Neural cell (in vitro differentiated cells): ENCODE results near the gene SETD2. TPM values are rescaled to one million over a fixed set of nuclear protein-coding genes. Genes with fewer than 3 reads are reported as not detected.

Source experiments
- H2AFZ ChIP-seq: fragments of 200-600, 300-800 bp; sonication (generic), shearing (Covaris generic); 2 replicates; pipeline ENCODE4 v1.6.0; 2014; ENCODE audit warnings: low read depth, mild to moderate bottlenecking, antibody characterized with exemption, low read length, moderate library complexity
- H3F3A ChIP-seq: fragments of 200-600 bp; shearing (Covaris generic); 2 replicates; pipeline ENCODE4 v1.6.1; 2016; ENCODE audit warnings: mild to moderate bottlenecking, moderate library complexity, mixed read lengths, antibody characterized with exemption, low read length; ENCODE audit not compliant: insufficient read depth, poor library complexity, severe bottlenecking
- H3K27ac ChIP-seq: fragments of 200-600, 300-800 bp; sonication (generic), shearing (Covaris generic); 2 replicates; pipeline ENCODE4 v1.5.1; 2014; ENCODE audit warnings: mild to moderate bottlenecking, low read length, moderate library complexity
- H3K27me3 ChIP-seq: fragments of 300-800, 200-600 bp; sonication (generic), shearing (Covaris generic); 2 replicates; pipeline ENCODE4 v1.6.0; 2014; ENCODE audit warnings: mild to moderate bottlenecking, low read depth, low read length, moderate library complexity; ENCODE audit not compliant: insufficient read depth
- H3K36me3 ChIP-seq: fragments of 300-800, 200-600 bp; sonication (generic), shearing (Covaris generic); 2 replicates; pipeline ENCODE4 v1.5.1; 2014; ENCODE audit warnings: mild to moderate bottlenecking, antibody characterized with exemption, low read length, moderate library complexity; ENCODE audit not compliant: insufficient read depth
- H3K4me2 ChIP-seq: fragments of 300-800, 200-600 bp; sonication (generic), shearing (Covaris generic); 2 replicates; pipeline ENCODE4 v1.6.0; 2014; ENCODE audit warnings: mild to moderate bottlenecking, low read length
- H3K4me3 ChIP-seq: fragments of 300-800, 200-600 bp; sonication (generic), shearing (Covaris generic); 2 replicates; pipeline ENCODE4 v1.5.1; 2014; ENCODE audit warnings: mild to moderate bottlenecking, low read length, moderate library complexity
- H3K79me2 ChIP-seq: fragments of 200-600 bp; shearing (Covaris generic); replicated peaks from 2 replicates; pipeline ENCODE4 v1.6.0; 2014; ENCODE audit warnings: mild to moderate bottlenecking, low read length, moderate library complexity; ENCODE audit not compliant: insufficient read depth
- H3K9ac ChIP-seq: fragments of 300-800, 200-600 bp; sonication (generic), shearing (Covaris generic); 2 replicates; pipeline ENCODE4 v1.6.1; 2016; ENCODE audit warnings: mild to moderate bottlenecking, low read length, mixed read lengths
- H3K9me2 ChIP-seq: fragments of 200-600 bp; shearing (Covaris generic); 2 replicates; pipeline ENCODE4 v1.6.1; 2016; ENCODE audit warnings: mild to moderate bottlenecking, low read length, mixed read lengths; ENCODE audit not compliant: insufficient read depth
- H3K9me3 ChIP-seq: fragments of 200-600, 300-800 bp; sonication (generic), shearing (Covaris generic); 2 replicates; pipeline ENCODE4 v1.6.1; 2016; ENCODE audit warnings: mild to moderate bottlenecking, mixed run types, low read length, moderate library complexity, mixed read lengths
- H4K20me1 ChIP-seq: fragments of 200-600 bp; shearing (Covaris generic); 2 replicates; pipeline ENCODE4 v1.6.1; 2016; ENCODE audit warnings: mild to moderate bottlenecking, mixed run types; ENCODE audit not compliant: insufficient read depth
- CTCF ChIP-seq: fragments of 450-650 bp; IDR thresholded peaks from 2 replicates; pipeline ENCODE4 v1.5.1; 2014; ENCODE audit warnings: antibody characterized with exemption, mild to moderate bottlenecking, moderate library complexity; ENCODE audit not compliant: poor library complexity, severe bottlenecking
- EP300 ChIP-seq: fragments of 450-650 bp; conservative IDR thresholded peaks from 2 replicates; pipeline ENCODE4 v1.6.1; 2014; ENCODE audit warnings: antibody characterized with exemption, mild to moderate bottlenecking, moderate library complexity; ENCODE audit not compliant: poor library complexity, severe bottlenecking
- EZH2 ChIP-seq: fragments of 200-600, 300-800 bp; shearing (Covaris generic), sonication (generic); IDR thresholded peaks from 2 replicates; pipeline ENCODE4 v1.6.1; 2014; ENCODE audit warnings: antibody characterized with exemption, low read length, borderline replicate concordance, mild to moderate bottlenecking; ENCODE audit not compliant: insufficient read depth, poor library complexity, severe bottlenecking
- MXI1 ChIP-seq: fragments of 450-650 bp; conservative IDR thresholded peaks from 2 replicates; pipeline ENCODE4 v1.6.1; 2014; ENCODE audit warnings: antibody characterized with exemption, mild to moderate bottlenecking; ENCODE audit not compliant: poor library complexity, severe bottlenecking
- POLR2AphosphoS5 ChIP-seq: IDR thresholded peaks from 2 replicates; pipeline ENCODE4 v1.6.1; 2012
- RAD21 ChIP-seq: fragments of 450-650 bp; conservative IDR thresholded peaks from 2 replicates; pipeline ENCODE4 v1.6.1; 2014; ENCODE audit warnings: antibody characterized with exemption, mild to moderate bottlenecking, moderate library complexity
- REST ChIP-seq: IDR thresholded peaks from 2 replicates; pipeline ENCODE4 v1.6.1; 2012; ENCODE audit warnings: borderline replicate concordance
- SMC3 ChIP-seq: fragments of 450-650 bp; conservative IDR thresholded peaks from 2 replicates; pipeline ENCODE4 v1.6.1; 2014; ENCODE audit warnings: antibody characterized with exemption, mild to moderate bottlenecking, moderate library complexity; ENCODE audit not compliant: poor library complexity
- TAF1 ChIP-seq: IDR thresholded peaks from 2 replicates; pipeline ENCODE4 v1.6.1; 2012; ENCODE audit warnings: low read depth
- polyA plus RNA-seq: library from polyadenylated mRNA; depleted of rRNA; stranded (reverse); fragments of >200 nt; gene quantifications from 2 replicates; pipeline ENCODE4 v1.2.3, GENCODE V29; 2014

Gene SETD2
- polyA plus RNA-seq, 1 donor from 2014 or later: 18.4 TPM

- Histone ChIP-seq H3K9ac (no peak overlapping the region), H2AFZ (no peak overlapping the region), H3K4me3 (no peak overlapping the region), H3K27me3 (no peaks in the 10 kb centered on the region), H3K79me2 (no peaks in the 10 kb centered on the region), H3K27ac (no peak overlapping the region), H3K4me2 (no peak overlapping the region), H3F3A (no peaks in the 10 kb centered on the region), H3K36me3 (no peaks in the 10 kb centered on the region), H4K20me1 (no peaks in the 10 kb centered on the region), H3K9me3 (no peaks in the 10 kb centered on the region), H3K9me2 (no peaks in the 10 kb centered on the region)
- no peak for TF ChIP-seq POLR2AphosphoS5
- TF ChIP-seq EP300: no peak
- TF ChIP-seq CTCF: no peak
- no peak for TF ChIP-seq EZH2
- TF ChIP-seq MXI1: no peak
These were observed 148.8 kb downstream of the SETD2 start for GRCh38 chr3:47015151-47015550.

- Histone ChIP-seq H3F3A (no peaks in the 10 kb centered on the region), H3K9me3 (no peaks in the 10 kb centered on the region), H4K20me1 (no peaks in the 10 kb centered on the region), H3K36me3 (no peaks in the 10 kb centered on the region), H3K4me3 (no peak overlapping the region), H2AFZ (no peak overlapping the region), H3K27ac (no peak overlapping the region), H3K4me2 (no peak overlapping the region), H3K79me2 (no peaks in the 10 kb centered on the region), H3K9me2 (no peaks in the 10 kb centered on the region), H3K9ac (no peak overlapping the region), H3K27me3 (no peaks in the 10 kb centered on the region)
- TF ChIP-seq POLR2AphosphoS5 (no peak), RAD21 (no peak), EZH2 (no peak), TAF1 (no peak), EP300 (no peak), REST (no peak)
These were observed 149.9 kb downstream of the SETD2 start for GRCh38 chr3:47014036-47014435.

GRCh38 chr3:47013231-47013630 lies 150.7 kb downstream of the SETD2 start:
- Histone ChIP-seq H3K9me2 (no peaks in the 10 kb centered on the region), H3K79me2 (no peaks in the 10 kb centered on the region), H3K4me3 (no peak overlapping the region), H3K36me3 (no peaks in the 10 kb centered on the region), H4K20me1 (no peaks in the 10 kb centered on the region), H3K9me3 (no peaks in the 10 kb centered on the region), H3F3A (no peaks in the 10 kb centered on the region), H3K4me2 (no peak overlapping the region), H3K27ac (no peak overlapping the region), H3K9ac (no peak overlapping the region), H3K27me3 (no peaks in the 10 kb centered on the region), H2AFZ (no peak overlapping the region)
- no peak for TF ChIP-seq SMC3
- TF ChIP-seq TAF1: no peak
- TF ChIP-seq EP300: no peak
- no peak for TF ChIP-seq EZH2
- no peak for TF ChIP-seq POLR2AphosphoS5
- TF ChIP-seq RAD21: no peak
- TF ChIP-seq CTCF: no peak
- TF ChIP-seq MXI1: no peak
- TF ChIP-seq REST: no peak
